ENCODE data around the gene TAS2R43.
"Not testable (repeated sequence)": the region's sequence is repeated elsewhere in the genome, so short reads cannot be mapped to it uniquely, and the experiment has no call there.

The TAS2R43 gene

DNA sequence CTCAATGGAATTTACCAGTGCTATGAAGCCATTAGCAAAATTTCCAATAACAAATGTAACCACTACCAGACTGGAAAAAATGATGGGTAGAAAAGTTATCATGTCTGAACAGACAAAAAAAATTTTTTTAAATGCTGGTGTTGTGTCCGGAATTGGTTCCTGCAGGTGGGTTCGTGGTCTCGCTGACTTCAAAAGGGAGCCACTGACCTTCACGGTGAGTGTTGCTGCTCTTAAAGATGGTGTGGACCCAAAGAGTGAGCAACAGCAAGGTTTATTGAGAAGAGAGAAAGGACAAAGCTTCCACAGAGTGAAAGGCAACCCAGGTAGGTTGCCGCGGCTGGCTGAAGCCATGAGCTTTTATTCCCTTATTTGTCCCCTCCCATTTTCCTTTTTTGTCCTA, at the start of gene TAS2R43:
TAS2R43 (minus strand) TSS at position 186 of the 400 bp plus-strand sequence; CDS start at position 102, 84 bp downstream.
- no peak for TF ChIP-seq CTCF (IDR thresholded peaks at IDR 0.05; ENCODE audit: low read depth, low read length)
- no peak for DNase-seq (ENCODE audit: extremely low read depth, low read depth)

DNA sequence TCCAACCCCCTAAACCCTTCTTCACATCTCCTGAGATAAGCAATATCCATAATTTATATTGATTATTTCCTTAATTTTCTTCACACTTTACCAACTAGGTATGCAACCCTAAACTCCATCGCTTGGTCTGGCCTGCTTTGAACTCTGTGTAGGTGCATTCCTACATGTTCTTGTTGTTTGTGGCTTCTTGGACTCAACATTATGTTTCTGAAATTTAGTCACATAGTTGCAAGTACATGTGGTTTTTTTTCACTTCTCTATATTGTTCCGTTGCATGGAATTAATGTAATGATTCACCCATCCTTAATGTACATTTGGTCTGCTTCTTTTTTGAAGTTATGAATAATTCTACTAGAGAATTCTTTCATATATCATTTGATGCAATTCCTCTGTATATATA, 44.0 kb upstream of the TAS2R43 start:
- DNase-seq (ENCODE audit: extremely low read depth, low read depth) = no peak
- TF ChIP-seq CTCF (IDR thresholded peaks at IDR 0.05; ENCODE audit: low read depth, low read length) = no peak

DNA sequence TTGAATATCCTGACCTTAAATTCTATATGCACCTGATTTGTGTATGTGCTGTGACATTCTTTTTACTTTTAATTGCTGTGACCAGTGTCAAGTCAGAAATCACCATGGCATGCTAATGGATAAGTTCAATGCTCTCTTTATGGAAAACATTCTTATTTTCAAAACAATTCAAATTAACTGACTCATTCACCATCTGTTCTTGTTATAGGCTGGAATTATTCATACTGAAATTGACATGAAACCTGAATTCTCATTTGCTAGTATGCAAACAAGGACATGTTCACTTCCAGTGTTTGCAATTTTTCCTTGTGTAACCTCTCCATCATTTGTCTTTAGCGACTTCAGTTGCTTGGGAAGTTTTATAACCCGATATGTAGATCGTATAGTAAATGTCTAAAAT, 42.2 kb upstream of the TAS2R43 start, which contains the start of gene TAS2R30:
TAS2R30 (minus strand) TSS at position 340 of the 400 bp plus-strand sequence. CDS start 400 bp downstream, outside the sequence.
- no peak for TF ChIP-seq CTCF (IDR thresholded peaks at IDR 0.05; ENCODE audit: low read depth, low read length)
- DNase-seq (ENCODE audit: extremely low read depth, low read depth) = no peak

- TF ChIP-seq CTCF (IDR thresholded peaks at IDR 0.05; ENCODE audit: low read depth, low read length) = no peak
- DNase-seq (ENCODE audit: extremely low read depth, low read depth) = no peak
Observed at GRCh38 chr12:11133816-11134215, 41.7 kb upstream of the TAS2R43 start.

DNA sequence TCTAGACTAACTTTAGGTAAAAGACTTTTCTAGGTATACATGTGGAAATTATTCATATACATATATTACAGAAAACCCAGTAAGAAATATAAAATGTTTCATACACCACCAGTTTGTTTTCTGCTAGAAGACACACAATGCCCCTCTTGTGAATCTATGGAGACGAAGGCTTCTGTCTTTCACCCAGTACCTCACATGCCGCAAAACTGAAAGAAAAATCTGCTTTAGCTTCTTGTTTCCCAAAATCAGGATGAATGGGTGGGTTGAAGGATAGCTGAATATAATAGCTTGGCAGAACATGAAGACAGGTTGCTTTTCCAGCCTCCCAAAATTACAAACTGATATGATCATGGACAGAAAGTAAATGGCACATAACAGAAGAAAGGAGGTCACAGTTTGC, 41.0 kb upstream of the TAS2R43 start:
- TF ChIP-seq CTCF (IDR thresholded peaks at IDR 0.05; ENCODE audit: low read depth, low read length) = no peak
- no peak for DNase-seq (ENCODE audit: extremely low read depth, low read depth)

GRCh38 chr12:11130999-11131398, 38.9 kb upstream of the TAS2R43 start:
- TF ChIP-seq CTCF (IDR thresholded peaks at IDR 0.05; ENCODE audit: low read depth, low read length) = no peak
- no peak for DNase-seq (ENCODE audit: extremely low read depth, low read depth)

DNA sequence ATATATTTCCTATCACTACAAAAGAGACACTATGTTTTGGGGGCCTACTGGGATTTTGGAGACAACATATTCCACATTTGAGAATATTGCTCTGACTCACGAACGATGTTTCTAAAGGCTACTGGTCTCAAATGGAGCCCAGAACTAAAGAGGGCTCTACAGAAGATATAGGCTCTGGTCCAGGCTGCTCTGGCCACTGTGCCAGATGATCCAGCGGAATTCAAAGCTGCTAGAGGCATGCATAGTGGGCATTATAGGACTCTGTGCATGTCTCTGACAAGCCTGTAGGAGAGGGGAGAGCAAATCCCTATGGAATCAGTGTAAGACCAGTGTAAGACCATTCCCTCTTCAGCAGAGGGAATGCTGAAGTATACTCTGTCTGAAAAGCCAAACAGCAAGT, 38.3 kb upstream of the TAS2R43 start:
- DNase-seq (ENCODE audit: extremely low read depth, low read depth) = no peak
- no peak for TF ChIP-seq CTCF (IDR thresholded peaks at IDR 0.05; ENCODE audit: low read depth, low read length)

DNA sequence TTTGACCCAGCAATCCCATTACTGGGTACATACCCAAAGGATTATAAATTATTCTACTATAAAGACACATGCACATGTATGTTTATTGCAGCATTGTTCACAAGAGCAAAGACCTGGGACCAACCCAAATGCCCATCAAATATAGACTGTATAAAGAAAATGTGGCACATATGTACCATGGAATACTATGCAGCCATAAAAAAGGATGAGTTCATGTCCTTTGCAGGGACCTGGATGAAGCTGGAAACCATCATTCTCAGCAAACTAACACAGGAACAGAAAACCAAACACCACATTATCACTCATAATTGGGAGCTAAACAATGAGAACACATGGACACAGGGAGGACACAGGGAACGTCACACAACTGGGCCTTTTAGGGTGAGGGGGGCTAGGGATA, 22.0 kb upstream of the TAS2R43 start:
- DNase-seq (ENCODE audit: extremely low read depth, low read depth) = not testable (repeated sequence)

DNA sequence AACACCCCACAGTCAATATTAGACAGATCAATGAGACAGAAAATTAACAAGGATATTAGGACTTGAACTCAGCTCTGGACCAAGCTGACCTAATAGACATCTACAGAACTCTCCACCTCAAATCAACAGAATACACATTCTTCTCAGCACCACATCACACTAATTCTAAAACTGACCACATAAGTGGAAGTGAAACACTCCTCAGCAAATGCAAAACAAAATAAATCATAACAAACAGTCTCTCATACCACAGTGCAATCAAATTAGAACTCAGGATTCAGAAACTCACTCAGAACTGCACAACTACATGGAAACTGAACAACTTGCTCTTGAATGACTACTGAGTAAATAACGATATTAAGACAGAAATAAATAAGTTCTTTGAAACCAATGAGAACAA, 19.1 kb upstream of the TAS2R43 start:
- not testable (repeated sequence) for DNase-seq (ENCODE audit: extremely low read depth, low read depth)
